Brain microvascular endothelial cell (primary cell): ENCODE data around the gene FAS.

Experiments used
- DNase-seq: peaks from one replicate; pipeline ENCODE4 v3.0.0-alpha.2; 2020
- H3K27ac ChIP-seq: fragments of 250-450 bp; sonication (Bioruptor Pico); 2 replicates; pipeline ENCODE4 v1.5.1; 2020; ENCODE audit warnings: mild to moderate bottlenecking, moderate library complexity
- H3K27me3 ChIP-seq: fragments of 250-450 bp; sonication (Bioruptor Pico); replicated peaks from 2 replicates; pipeline ENCODE4 v1.5.1; 2020; ENCODE audit warnings: mild to moderate bottlenecking
- H3K36me3 ChIP-seq: fragments of 250-450 bp; sonication (Bioruptor Pico); replicated peaks from 2 replicates; pipeline ENCODE4 v1.5.1; 2020; ENCODE audit warnings: mild to moderate bottlenecking
- H3K4me3 ChIP-seq: 2 replicates; pipeline ENCODE4 v1.5.1; 2011; ENCODE audit warnings: low read depth, mild to moderate bottlenecking, control low read depth, low read length, moderate library complexity
- in situ Hi-C: cut with HindIII; loops from 2 replicates; pipeline ENCODE4 v1.10.0; 2017; ENCODE audit warnings: low sequenced_read_pairs, low pct_ligation_motif_present
- TF ChIP-seq, protein P1 (sequence below): IDR thresholded peaks from 2 replicates; pipeline ENCODE4 v1.5.1; 2011; ENCODE audit warnings: low read depth, mild to moderate bottlenecking, moderate library complexity, low read length, control low read depth, inconsistent platforms; ENCODE audit errors: missing control alignments

The FAS gene

GRCh38 chr10:88989423-88989822 lies 1.2 kb upstream of the FAS start:
- no peaks in the 10 kb centered on the region for H3K36me3 ChIP-seq
- DNase-seq = no peak
- H3K27ac ChIP-seq = no peak overlapping the region
- H3K4me3 ChIP-seq = no peak overlapping the region
- TF ChIP-seq, protein P1, sequence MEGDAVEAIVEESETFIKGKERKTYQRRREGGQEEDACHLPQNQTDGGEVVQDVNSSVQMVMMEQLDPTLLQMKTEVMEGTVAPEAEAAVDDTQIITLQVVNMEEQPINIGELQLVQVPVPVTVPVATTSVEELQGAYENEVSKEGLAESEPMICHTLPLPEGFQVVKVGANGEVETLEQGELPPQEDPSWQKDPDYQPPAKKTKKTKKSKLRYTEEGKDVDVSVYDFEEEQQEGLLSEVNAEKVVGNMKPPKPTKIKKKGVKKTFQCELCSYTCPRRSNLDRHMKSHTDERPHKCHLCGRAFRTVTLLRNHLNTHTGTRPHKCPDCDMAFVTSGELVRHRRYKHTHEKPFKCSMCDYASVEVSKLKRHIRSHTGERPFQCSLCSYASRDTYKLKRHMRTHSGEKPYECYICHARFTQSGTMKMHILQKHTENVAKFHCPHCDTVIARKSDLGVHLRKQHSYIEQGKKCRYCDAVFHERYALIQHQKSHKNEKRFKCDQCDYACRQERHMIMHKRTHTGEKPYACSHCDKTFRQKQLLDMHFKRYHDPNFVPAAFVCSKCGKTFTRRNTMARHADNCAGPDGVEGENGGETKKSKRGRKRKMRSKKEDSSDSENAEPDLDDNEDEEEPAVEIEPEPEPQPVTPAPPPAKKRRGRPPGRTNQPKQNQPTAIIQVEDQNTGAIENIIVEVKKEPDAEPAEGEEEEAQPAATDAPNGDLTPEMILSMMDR = no peak
- in situ Hi-C loops = no loop called here
- no peaks in the 10 kb centered on the region for H3K27me3 ChIP-seq

- Histone ChIP-seq H3K27ac (no peak overlapping the region), H3K4me3 (peak overlapping the region; percentile 70), H3K36me3 (no peaks in the 10 kb centered on the region), H3K27me3 (no peaks in the 10 kb centered on the region)
- in situ Hi-C loops = no loop called here
- TF ChIP-seq, protein P1 = no peak
- peak; percentile 50 for DNase-seq
These were observed 694 bp upstream of the FAS start for GRCh38 chr10:88989824-88990383.

GRCh38 chr10:88991161-88991898 lies 732 bp downstream of the FAS start:
- H3K4me3 ChIP-seq = peak overlapping the region; percentile 70
- DNase-seq = peak; percentile 66
- in situ Hi-C loops = no loop called here
- peak overlapping the region; percentile 37 for H3K27ac ChIP-seq
- no peaks in the 10 kb centered on the region for H3K27me3 ChIP-seq
- H3K36me3 ChIP-seq = no peaks in the 10 kb centered on the region
- TF ChIP-seq, protein P1 = no peak

DNA sequence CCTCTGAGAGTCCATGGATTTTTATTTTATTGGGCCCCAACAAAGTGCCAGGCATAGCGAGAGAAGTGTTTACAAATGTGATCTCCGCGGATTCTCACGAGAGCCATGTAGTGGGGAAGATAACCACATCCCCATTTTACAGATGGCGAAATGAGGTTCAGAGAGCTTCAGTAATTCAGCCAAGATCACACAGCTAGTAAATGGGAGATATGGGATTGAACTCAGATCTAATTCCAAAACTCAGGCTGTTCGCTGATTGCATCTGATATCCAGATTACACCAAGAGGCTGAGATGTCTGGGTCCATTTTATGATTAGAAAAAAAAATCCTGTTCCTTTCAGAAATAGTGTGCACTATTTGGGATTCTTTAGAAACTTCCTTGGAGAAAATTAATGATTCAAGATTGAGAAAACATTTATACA lies 1.3 kb downstream of the FAS start:
- in situ Hi-C loops = no loop called here
- TF ChIP-seq, protein P1 = no peak
- no peak for DNase-seq
- no peaks in the 10 kb centered on the region for H3K27me3 ChIP-seq
- peak overlapping the region; percentile 70 for H3K4me3 ChIP-seq
- peak overlapping the region; percentile 37 for H3K27ac ChIP-seq
- no peaks in the 10 kb centered on the region for H3K36me3 ChIP-seq

- H3K27ac ChIP-seq = no peak overlapping the region
- DNase-seq = no peak
These were observed 2.4 kb downstream of the FAS start for GRCh38 chr10:88992921-88993524.

More at GRCh38 chr10:88992921-88993524, 2.4 kb downstream of the FAS start:
- in situ Hi-C loops = no loop called here
- Histone ChIP-seq H3K27me3 (no peaks in the 10 kb centered on the region), H3K36me3 (no peaks in the 10 kb centered on the region), H3K4me3 (no peak overlapping the region)
- TF ChIP-seq, protein P1 = no peak
